GM06990 (cell line): ENCODE measurements around the gene MTMR3.

Source experiments
- DNase-seq: peaks from one replicate; pipeline ENCODE4 v3.0.0-alpha.2; 2011; ENCODE audit not compliant: insufficient read length; ENCODE audit errors: extremely low read depth
- H3K27me3 ChIP-seq: replicated peaks from 2 replicates; pipeline ENCODE4 v1.6.0; 2011; ENCODE audit warnings: low read length; ENCODE audit not compliant: control insufficient read depth, insufficient read depth
- H3K36me3 ChIP-seq: 2 replicates; pipeline ENCODE4 v1.5.1; 2011; ENCODE audit warnings: low read length; ENCODE audit not compliant: control insufficient read depth, insufficient read depth
- H3K4me3 ChIP-seq: replicated peaks from 2 replicates; pipeline ENCODE4 v1.5.1; 2011; ENCODE audit warnings: low read depth, mild to moderate bottlenecking, control low read depth, low read length
- TF ChIP-seq, protein P1 (sequence below): IDR thresholded peaks from 2 replicates; pipeline ENCODE4 v1.5.1; 2011; ENCODE audit warnings: low read length, control low read depth, mild to moderate bottlenecking, inconsistent platforms; ENCODE audit not compliant: insufficient read depth, poor library complexity, severe bottlenecking

MTMR3 gene

DNA sequence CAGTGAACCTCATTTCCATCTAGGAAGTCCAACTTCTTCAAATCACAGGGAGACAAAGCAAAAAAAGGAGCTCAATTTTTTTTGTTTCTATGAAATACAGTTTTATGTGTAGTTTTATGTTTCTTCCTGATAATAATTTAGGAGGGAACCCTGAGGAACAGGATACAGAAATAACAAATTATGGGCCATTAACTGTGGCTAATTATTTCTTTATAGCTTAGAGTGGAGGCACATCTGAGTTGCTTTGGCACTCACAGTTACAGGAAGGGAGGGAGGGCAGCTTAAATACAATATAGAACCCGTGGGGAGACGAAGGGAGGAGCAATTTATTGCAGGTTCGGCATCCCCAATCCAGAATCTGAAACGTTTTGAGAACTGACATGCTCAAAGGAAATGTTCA lies 160.2 kb downstream of the MTMR3 start:
- no peak for DNase-seq
- TF ChIP-seq, protein P1, sequence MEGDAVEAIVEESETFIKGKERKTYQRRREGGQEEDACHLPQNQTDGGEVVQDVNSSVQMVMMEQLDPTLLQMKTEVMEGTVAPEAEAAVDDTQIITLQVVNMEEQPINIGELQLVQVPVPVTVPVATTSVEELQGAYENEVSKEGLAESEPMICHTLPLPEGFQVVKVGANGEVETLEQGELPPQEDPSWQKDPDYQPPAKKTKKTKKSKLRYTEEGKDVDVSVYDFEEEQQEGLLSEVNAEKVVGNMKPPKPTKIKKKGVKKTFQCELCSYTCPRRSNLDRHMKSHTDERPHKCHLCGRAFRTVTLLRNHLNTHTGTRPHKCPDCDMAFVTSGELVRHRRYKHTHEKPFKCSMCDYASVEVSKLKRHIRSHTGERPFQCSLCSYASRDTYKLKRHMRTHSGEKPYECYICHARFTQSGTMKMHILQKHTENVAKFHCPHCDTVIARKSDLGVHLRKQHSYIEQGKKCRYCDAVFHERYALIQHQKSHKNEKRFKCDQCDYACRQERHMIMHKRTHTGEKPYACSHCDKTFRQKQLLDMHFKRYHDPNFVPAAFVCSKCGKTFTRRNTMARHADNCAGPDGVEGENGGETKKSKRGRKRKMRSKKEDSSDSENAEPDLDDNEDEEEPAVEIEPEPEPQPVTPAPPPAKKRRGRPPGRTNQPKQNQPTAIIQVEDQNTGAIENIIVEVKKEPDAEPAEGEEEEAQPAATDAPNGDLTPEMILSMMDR = no peak

GRCh38 chr22:30044369-30044768 lies 161.4 kb downstream of the MTMR3 start:
- TF ChIP-seq, protein P1 = no peak
- H3K36me3 ChIP-seq = no peaks in the 10 kb centered on the region
- no peaks in the 10 kb centered on the region for H3K27me3 ChIP-seq
- H3K4me3 ChIP-seq = no peak overlapping the region
- no peak for DNase-seq

More for the DNA sequence above, 160.2 kb downstream of the MTMR3 start:
- H3K36me3 ChIP-seq = no peaks in the 10 kb centered on the region
- H3K4me3 ChIP-seq = no peak overlapping the region
- H3K27me3 ChIP-seq = no peaks in the 10 kb centered on the region

DNA sequence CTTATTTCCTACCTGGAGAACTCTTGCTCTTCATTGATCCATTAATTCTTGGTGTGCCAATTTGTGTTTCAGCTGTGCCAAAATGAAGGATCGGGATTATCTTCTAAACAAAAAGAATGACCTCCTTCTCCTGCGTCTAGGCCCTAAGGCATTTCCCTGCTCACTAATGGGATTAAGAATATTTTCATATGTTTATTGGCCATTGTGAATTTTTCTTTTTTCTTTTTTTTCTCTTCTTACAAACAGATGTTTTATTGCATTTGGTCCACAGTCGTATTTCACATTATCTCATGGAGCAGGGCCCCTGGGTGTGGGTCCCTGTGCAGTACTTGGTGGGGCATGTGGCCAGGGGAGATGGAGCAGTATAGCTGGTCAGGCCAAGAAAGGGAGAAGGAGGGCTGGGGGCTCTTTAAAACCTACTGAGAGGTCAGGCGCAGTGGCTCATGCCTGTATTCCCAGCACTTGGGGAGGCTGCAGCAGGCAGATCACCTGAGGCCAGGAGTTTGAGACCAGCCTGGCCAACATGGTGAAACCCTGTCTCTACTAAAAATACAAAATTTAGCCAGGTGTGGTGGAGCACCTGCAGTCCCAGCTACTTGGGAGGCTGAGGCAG lies 162.0 kb downstream of the MTMR3 start:
- no peak for DNase-seq
- TF ChIP-seq, protein P1 = no peak
- Histone ChIP-seq H3K27me3 (no peaks in the 10 kb centered on the region), H3K4me3 (no peak overlapping the region), H3K36me3 (no peaks in the 10 kb centered on the region)

DNA sequence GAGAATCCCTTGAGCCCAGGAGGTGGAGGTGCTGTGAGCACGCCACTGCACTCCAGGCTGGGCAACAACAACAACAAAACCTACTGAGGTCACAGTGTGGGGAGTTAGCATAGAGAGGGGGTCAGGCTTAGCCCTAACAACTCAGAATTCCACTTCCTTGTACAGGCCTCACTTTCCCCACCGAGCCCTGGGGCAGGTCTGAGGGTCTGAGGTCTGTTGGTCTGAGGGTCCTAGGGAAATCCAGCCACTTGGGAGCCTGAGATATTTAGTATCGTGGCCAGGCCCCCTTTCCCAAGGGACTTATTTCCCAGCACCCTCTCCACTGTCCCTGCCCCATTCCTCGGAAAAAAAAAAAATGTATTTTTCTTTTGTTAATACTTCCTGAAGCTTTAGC lies 162.5 kb downstream of the MTMR3 start:
- Histone ChIP-seq H3K36me3 (no peaks in the 10 kb centered on the region), H3K4me3 (no peak overlapping the region), H3K27me3 (no peaks in the 10 kb centered on the region)
- TF ChIP-seq, protein P1 = no peak
- DNase-seq = no peak

- Histone ChIP-seq H3K27me3 (no peaks in the 10 kb centered on the region), H3K4me3 (no peak overlapping the region), H3K36me3 (no peaks in the 10 kb centered on the region)
- no peak for DNase-seq
- TF ChIP-seq, protein P1 = no peak
Observed at GRCh38 chr22:30045901-30046715, 163.1 kb downstream of the MTMR3 start.
